GM23338 (cell line): ENCODE measurements around the gene MAMDC2. TPM values are rescaled to one million over a fixed set of nuclear protein-coding genes. Genes with fewer than 3 reads are reported as not detected.

Experiments
- ATAC-seq: fragments of 200-7000 bp; cut with Tn5 transposase; 3 replicates; pipeline ENCODE4 v1.9.1; 2020
- DNase-seq: peaks from one replicate; pipeline ENCODE4 v3.0.0-alpha.2; 2015; ENCODE audit warnings: low spot score
- H2AFZ ChIP-seq: fragments of 200-600 bp; sonication (generic); 2 replicates; pipeline ENCODE4 v1.8.0; 2016; ENCODE audit warnings: antibody characterized with exemption, mild to moderate bottlenecking, moderate library complexity
- H3F3A ChIP-seq: fragments of 200-600 bp; sonication (generic); replicated peaks from 2 replicates; pipeline ENCODE4 v1.8.0; 2017; ENCODE audit warnings: antibody characterized with exemption, mixed run types, low read depth
- H3K27ac ChIP-seq: fragments of 200-600 bp; sonication (generic); 2 replicates; pipeline ENCODE4 v1.6.1; 2016; ENCODE audit warnings: low read depth
- H3K27me3 ChIP-seq: fragments of 200-600 bp; sonication (generic); 2 replicates; pipeline ENCODE4 v1.8.0; 2016; ENCODE audit warnings: mild to moderate bottlenecking, mixed run types, moderate library complexity; ENCODE audit not compliant: insufficient read depth
- H3K36me3 ChIP-seq: fragments of 200-600 bp; sonication (generic); 2 replicates; pipeline ENCODE4 v1.8.0; 2016; ENCODE audit warnings: mild to moderate bottlenecking; ENCODE audit not compliant: insufficient read depth
- H3K4me1 ChIP-seq: fragments of 200-600 bp; sonication (generic); 2 replicates; pipeline ENCODE4 v1.8.0; 2016; ENCODE audit warnings: mild to moderate bottlenecking, moderate library complexity; ENCODE audit not compliant: insufficient read depth
- H3K4me2 ChIP-seq: fragments of 200-600 bp; sonication (generic); 2 replicates; pipeline ENCODE4 v1.7.1; 2017; ENCODE audit warnings: mixed run types
- H3K4me3 ChIP-seq: fragments of 200-600 bp; sonication (generic); 2 replicates; pipeline ENCODE4 v1.6.1; 2016; ENCODE audit warnings: mixed run types
- H3K79me2 ChIP-seq: fragments of 200-600 bp; sonication (generic); replicated peaks from 2 replicates; pipeline ENCODE4 v1.8.0; 2017; ENCODE audit warnings: mild to moderate bottlenecking; ENCODE audit not compliant: insufficient read depth
- H3K9me2 ChIP-seq: fragments of 200-600 bp; sonication (generic); 2 replicates; pipeline ENCODE4 v1.8.0; 2017; ENCODE audit not compliant: insufficient read depth
- H4K20me1 ChIP-seq: fragments of 200-600 bp; sonication (generic); replicated peaks from 2 replicates; pipeline ENCODE4 v1.8.0; 2017; ENCODE audit warnings: mild to moderate bottlenecking; ENCODE audit not compliant: insufficient read depth
- H3K27ac Mint-ChIP-seq: 2 replicates; pipeline ENCODE4 v1.8.0; 2020; ENCODE audit warnings: inconsistent platforms, mild to moderate bottlenecking, moderate library complexity, mixed read lengths
- H3K27me3 Mint-ChIP-seq: 3 replicates; pipeline ENCODE4 v1.8.0; 2022; ENCODE audit warnings: low read depth, mild to moderate bottlenecking, moderate library complexity, mixed read lengths, inconsistent platforms; ENCODE audit not compliant: insufficient read depth, poor library complexity
- H3K36me3 Mint-ChIP-seq: 3 replicates; pipeline ENCODE4 v1.8.0; 2021; ENCODE audit warnings: low read depth, mild to moderate bottlenecking, inconsistent platforms, moderate library complexity, mixed read lengths
- H3K4me1 Mint-ChIP-seq: 3 replicates; pipeline ENCODE4 v1.8.0; 2020; ENCODE audit warnings: mild to moderate bottlenecking, inconsistent platforms, mixed read lengths
- H3K4me3 Mint-ChIP-seq: 3 replicates; pipeline ENCODE4 v1.8.0; 2021; ENCODE audit warnings: moderate library complexity, mild to moderate bottlenecking, inconsistent platforms, mixed read lengths
- H3K9me3 Mint-ChIP-seq: 3 replicates; pipeline ENCODE4 v1.8.0; 2020; ENCODE audit warnings: moderate library complexity, mild to moderate bottlenecking, inconsistent platforms, mixed read lengths
- CREB1 ChIP-seq: fragments of 250-450 bp; sonication (Bioruptor Pico); IDR thresholded peaks from 2 replicates; pipeline ENCODE4 v1.5.0; 2020; ENCODE audit warnings: low read depth, mild to moderate bottlenecking, moderate library complexity
- CTCF ChIP-seq, 2 experiments: fragments of 200-600 bp in 1 of 2; sonication (generic) in 1 of 2; conservative IDR thresholded peaks; 2 replicates each; pipeline versions ENCODE4 v1.5.1 to v1.6.1; 2016 to 2017; ENCODE audit warnings: antibody characterized with exemption in 2 of 2, low read depth in 2 of 2, mild to moderate bottlenecking in 2 of 2, moderate library complexity in 1 of 2
- ETS1 ChIP-seq: IDR thresholded peaks from 2 replicates; pipeline ENCODE4 v1.6.1; 2016; ENCODE audit warnings: antibody characterized with exemption
- EZH2 ChIP-seq: fragments of 200-600 bp; sonication (generic); IDR thresholded peaks from one replicate; pipeline ENCODE4 v1.8.0; 2017; ENCODE audit warnings: antibody characterized with exemption, mild to moderate bottlenecking, low read depth; ENCODE audit not compliant: unreplicated experiment
- EZH2phosphoT487 ChIP-seq: fragments of 200-600 bp; sonication (generic); IDR thresholded peaks from one replicate; pipeline ENCODE4 v1.8.1; 2018; ENCODE audit warnings: antibody characterized with exemption; ENCODE audit not compliant: unreplicated experiment
- JUNB ChIP-seq: IDR thresholded peaks from one replicate; pipeline ENCODE4 v1.6.1; 2016; ENCODE audit warnings: antibody characterized with exemption; ENCODE audit not compliant: unreplicated experiment
- NANOG ChIP-seq: IDR thresholded peaks from 2 replicates; pipeline ENCODE4 v1.6.1; 2016; ENCODE audit warnings: antibody characterized with exemption, borderline replicate concordance
- POLR2AphosphoS5 ChIP-seq: IDR thresholded peaks from 2 replicates; pipeline ENCODE4 v1.6.1; 2016; ENCODE audit warnings: antibody characterized with exemption, low read depth
- REST ChIP-seq: IDR thresholded peaks from one replicate; pipeline ENCODE4 v1.6.1; 2018; ENCODE audit warnings: antibody characterized with exemption; ENCODE audit not compliant: unreplicated experiment
- STAT1 ChIP-seq: IDR thresholded peaks from one replicate; pipeline ENCODE4 v1.6.1; 2016; ENCODE audit warnings: antibody characterized with exemption; ENCODE audit not compliant: unreplicated experiment
- ZNF114 ChIP-seq: fragments of 250-450 bp; sonication (Bioruptor Pico); IDR thresholded peaks from 2 replicates; pipeline ENCODE4 v1.5.0; 2020; ENCODE audit warnings: mild to moderate bottlenecking, moderate library complexity
- ZNF331 ChIP-seq: fragments of 250-450 bp; sonication (Bioruptor Pico); IDR thresholded peaks from 2 replicates; pipeline ENCODE4 v1.5.0; 2020; ENCODE audit warnings: low read depth, mild to moderate bottlenecking, moderate library complexity
- ZNF462 ChIP-seq: fragments of 250-450 bp; sonication (Bioruptor Pico); IDR thresholded peaks from 2 replicates; pipeline ENCODE4 v1.5.0; 2020; ENCODE audit warnings: mild to moderate bottlenecking, moderate library complexity
- polyA plus RNA-seq: library from polyadenylated mRNA; unstranded; fragments of >200 nt; fragmentation: Nextera tagmentation; extraction: Ambion mirVana; gene quantifications from 2 replicates; pipeline ENCODE4 v1.2.1, GENCODE V29; 2016
- total RNA-seq: library from RNA; depleted of rRNA; stranded (reverse); fragments of >200 nt; shearing (Covaris generic); gene quantifications from 2 replicates; pipeline ENCODE4 v1.2.3, GENCODE V29; 2014

Gene MAMDC2
- total and polyA plus RNA-seq, 2 experiments from 2014 or later: 7.7 to 19.6 TPM

GRCh38 chr9:70093944-70094343, 50.3 kb downstream of the MAMDC2 start:
- Mint-ChIP-seq H3K4me1 (no peaks in the 10 kb centered on the region), H3K4me3 (no peak overlapping the region), H3K36me3 (no peaks in the 10 kb centered on the region), H3K27ac (no peak overlapping the region), H3K27me3 (peaks cover 3% of the 10 kb centered on the region), H3K9me3 (no peaks in the 10 kb centered on the region)
- no peak overlapping the region for H3K4me3 ChIP-seq
- H3F3A ChIP-seq: no peaks in the 10 kb centered on the region
- no peaks in the 10 kb centered on the region for H3K27me3 ChIP-seq
- no peaks in the 10 kb centered on the region for H3K79me2 ChIP-seq
- ATAC-seq: no peak
- no peaks in the 10 kb centered on the region for H4K20me1 ChIP-seq
- no peak overlapping the region for H3K4me2 ChIP-seq
- H3K4me1 ChIP-seq: peaks cover 8% of the 10 kb centered on the region; the same call in 1 of the 2 replicates
- no peak overlapping the region for H2AFZ ChIP-seq
- DNase-seq: no peak
- TF ChIP-seq ETS1: no peak
- no peak for TF ChIP-seq NANOG
- TF ChIP-seq ZNF462 (CRISPR knock-in tag): no peak
- TF ChIP-seq ZNF331 (CRISPR knock-in tag): no peak
- no peak for TF ChIP-seq EZH2
- no peak for TF ChIP-seq POLR2AphosphoS5
- TF ChIP-seq STAT1: no peak
- TF ChIP-seq EZH2phosphoT487: no peak
- no peak for TF ChIP-seq REST
- no peak for TF ChIP-seq ZNF114 (CRISPR knock-in tag)
- TF ChIP-seq CTCF (conservative IDR thresholded peaks at IDR 0.05; ENCODE audit: low read depth in 2 of 2): no peak
- TF ChIP-seq JUNB: no peak
- no peak for TF ChIP-seq CREB1 (CRISPR knock-in tag)
- no peaks in the 10 kb centered on the region for H3K36me3 ChIP-seq
- no peak overlapping the region for H3K27ac ChIP-seq
- H3K9me2 ChIP-seq: no peaks in the 10 kb centered on the region
